T-helper 9 cell (primary cell): ENCODE measurements around the gene HOXD13.

Source experiments
- DNase-seq: peaks from one replicate; pipeline ENCODE4 v3.0.0-alpha.2; 2020

Gene HOXD13

DNA sequence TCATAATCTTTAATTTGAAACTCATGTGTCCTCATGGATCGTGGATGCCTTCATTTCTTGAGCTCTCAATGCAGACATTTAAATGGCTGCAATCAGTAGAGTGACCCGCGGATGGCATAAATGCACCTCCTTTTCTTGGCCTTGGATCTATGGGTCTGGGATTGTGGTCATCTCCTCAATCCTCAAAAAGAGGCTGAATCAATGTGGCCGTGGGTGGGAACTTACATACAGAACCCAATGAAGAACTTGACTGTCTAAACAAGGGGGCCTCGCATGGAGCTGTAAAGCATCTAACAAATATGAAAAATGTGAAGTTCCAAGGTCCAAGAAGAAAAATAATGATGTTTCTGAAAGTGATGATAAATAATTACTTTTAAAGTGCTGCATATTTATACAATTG lies 2.9 kb downstream of the HOXD13 start:
- no peak for DNase-seq

DNA sequence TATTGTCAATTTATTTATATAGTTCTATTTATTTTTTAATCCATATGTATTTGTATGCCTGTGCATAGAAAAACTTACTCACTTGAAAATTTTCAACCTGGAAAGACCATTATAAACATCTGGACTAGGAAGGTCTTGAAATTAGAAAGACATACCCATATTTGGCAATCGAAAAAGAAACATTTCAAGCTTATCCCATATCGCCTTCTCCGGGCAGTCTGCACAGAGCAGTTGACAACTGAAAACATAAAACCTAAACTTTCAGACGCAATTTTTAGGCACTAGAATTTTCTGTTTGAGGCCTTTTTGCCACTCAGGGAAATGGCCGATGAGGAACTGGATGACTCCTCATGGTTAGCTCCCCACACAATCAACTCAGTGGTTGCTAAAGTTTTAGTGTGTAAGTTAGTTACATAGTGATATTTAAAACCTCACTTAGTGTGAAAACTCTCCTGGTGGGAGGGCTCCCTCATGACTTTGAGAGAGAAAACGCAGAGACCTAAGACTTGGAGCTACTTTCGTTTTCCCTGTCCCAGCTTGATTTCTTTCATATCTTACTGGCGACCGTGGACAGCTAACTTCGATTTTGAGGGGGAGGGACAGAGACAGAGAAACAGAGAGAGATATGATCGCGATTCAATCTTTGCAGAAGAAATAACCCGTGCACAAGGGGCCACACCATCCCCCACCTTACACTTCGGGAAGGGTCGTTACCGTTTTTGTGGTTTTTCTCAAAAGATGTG lies 3.9 kb downstream of the HOXD13 start:
- no peak for DNase-seq

DNA sequence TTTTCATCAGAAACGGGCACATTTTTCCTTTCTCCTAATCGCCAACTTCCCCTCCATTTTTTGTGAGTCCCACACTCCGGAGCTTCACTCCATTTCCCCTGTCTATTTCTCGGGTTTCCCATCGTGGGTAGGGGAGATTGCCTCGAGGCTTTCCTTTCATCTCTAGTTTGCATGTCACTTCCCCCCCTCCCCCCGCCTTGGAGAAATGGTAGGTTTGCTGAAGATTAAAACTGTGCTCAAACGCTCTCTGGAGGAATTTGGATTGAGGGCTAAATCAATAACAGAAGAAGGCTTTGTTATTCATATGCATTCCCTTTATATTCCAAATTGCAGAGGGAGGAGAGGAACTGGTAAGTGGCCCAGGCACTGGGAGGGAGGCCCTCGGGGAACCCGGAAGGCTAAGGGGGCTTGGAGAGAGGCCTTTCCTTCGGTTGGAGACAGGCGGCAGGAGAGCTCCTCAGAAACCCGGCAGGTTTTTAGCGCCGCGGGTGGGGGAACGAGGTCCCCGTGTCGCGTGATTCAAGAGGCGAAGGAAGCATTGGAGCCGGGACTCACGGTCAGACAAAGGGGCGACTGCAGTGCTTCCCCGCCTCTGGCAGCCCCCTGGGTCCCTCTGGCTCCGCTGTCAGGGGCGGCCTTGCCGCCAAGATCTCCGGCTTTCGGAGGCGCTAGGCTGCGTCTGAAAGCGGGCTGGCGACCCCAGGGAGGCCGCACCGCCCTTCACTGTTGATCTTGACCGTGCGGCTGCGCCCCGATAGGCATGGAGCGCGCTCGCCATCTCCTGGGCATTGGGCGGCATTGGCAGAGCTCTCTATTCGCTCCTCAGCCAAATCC lies 4.7 kb downstream of the HOXD13 start:
- DNase-seq, result peak; percentile 45

DNA sequence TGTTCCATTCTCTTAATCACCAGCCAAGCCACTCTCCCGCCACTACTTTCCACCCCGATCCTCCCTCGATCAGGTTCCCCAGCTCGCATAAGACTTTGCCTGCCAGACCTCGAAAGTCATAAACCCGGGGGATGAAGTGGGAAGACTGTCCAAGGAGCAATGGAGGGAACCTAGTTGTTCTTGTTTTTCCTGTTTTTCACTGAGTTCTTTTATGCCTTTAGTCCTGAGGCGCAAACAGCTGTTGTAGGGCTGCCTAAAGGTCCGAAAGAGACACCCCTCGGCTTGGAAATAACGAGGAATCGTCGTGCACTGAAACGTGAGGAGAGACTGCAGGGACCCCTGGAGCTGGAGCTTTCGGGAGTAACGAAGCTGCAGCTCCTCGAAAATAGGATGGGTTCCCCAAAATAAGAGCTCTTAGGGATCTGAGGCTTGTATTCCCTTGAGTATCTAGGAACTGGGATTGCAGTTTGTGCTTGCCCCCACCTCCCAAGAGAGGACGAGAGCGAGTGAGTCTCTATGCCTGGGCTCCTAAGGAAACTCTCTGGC lies 5.4 kb downstream of the HOXD13 start:
- DNase-seq, result no peak

DNA sequence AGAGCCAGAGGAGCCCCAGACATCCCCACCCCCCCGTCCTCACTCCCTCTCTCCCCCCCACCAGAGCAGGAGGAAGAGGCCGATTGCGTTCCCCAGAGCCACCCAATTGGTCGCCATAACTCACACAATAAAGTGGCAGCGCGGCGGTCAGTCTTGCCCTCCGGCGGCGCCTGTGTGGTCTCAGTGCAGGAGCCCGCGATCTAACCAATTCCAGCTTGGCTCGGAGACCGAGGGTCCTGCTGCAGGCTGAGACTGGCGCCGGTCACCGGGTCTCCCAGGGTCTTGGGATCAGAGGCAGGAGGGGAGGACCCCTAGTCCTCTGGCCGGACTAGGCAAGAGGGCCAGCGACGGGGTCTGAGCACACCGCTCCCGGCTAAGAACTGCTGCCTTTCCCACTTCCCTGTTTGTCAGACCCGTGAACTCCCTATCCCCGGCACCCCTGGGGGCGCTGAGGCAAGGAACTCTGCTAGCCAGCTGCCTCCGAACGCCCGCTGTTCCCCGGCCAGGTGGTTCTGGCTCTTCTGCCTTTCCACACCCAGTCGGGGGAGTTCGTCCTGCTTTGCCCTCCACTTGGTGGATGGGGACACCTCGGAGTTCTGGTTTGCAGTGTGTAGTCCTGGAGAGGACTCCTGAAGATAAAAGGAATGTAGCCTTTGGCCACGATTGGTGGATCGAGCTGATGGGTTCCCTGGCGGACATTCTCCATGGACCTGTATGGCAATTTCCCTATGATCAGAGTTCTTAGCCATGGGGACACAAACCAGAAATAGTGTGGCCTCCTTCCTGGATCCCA lies 6.0 kb downstream of the HOXD13 start:
- DNase-seq, result no peak

GRCh38 chr2:176099159-176099727 lies 6.7 kb downstream of the HOXD13 start:
- no peak for DNase-seq

DNA sequence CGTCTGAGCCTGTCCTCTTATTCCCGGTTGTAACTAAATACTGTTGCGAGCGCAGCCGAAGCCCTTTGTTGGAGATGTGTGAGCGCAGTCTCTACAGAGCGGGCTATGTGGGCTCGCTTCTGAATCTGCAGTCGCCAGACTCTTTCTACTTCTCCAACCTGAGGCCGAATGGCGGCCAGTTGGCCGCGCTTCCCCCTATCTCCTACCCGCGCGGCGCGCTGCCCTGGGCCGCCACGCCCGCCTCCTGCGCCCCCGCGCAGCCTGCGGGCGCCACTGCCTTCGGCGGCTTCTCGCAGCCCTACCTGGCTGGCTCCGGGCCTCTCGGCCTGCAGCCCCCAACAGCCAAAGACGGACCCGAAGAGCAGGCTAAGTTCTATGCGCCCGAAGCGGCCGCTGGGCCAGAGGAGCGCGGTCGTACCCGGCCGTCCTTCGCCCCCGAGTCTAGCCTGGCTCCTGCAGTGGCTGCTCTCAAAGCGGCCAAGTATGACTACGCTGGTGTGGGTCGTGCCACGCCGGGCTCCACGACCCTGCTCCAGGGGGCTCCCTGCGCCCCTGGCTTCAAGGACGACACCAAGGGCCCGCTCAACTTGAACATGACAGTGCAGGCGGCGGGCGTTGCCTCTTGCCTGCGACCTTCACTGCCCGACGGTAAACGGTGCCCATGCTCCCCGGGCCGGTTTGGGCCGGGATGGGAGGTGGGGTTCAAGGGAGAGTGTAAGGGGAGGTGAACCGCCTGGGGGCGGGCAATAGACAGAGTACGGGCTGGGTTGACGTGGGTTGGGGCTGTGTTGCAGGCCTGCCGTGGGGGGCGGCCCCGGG lies 7.4 kb downstream of the HOXD13 start, which contains the start of gene HOXD12:
HOXD12 (plus strand) TSS at position 68 of the 819 bp plus-strand sequence; CDS start at position 75, 7 bp downstream.
- DNase-seq, result no peak

- no peak for DNase-seq
Observed at GRCh38 chr2:176100547-176101140, 8.1 kb downstream of the HOXD13 start.

GRCh38 chr2:176101216-176101830 lies 8.8 kb downstream of the HOXD13 start:
- no peak for DNase-seq

DNA sequence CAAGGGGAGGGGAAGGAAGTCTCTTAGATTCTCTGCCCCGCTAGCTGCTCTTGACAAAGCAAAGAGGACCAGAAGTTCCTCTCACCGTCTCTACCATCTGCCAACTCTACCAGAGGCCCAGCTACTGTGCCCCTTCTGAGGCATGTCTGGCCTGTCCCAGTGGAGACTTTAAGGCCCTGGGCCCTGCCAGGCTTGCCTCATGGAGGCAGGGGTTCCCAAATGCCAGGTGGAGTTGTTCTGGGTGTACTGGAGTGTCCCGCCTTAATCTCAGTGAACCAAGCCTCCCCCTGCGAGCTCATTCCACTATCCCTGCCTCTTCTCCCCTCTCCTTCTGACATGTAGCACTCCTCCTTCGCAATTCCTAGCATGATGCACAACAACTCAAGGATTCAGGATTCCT lies 9.3 kb downstream of the HOXD13 start:
- no peak for DNase-seq

GRCh38 chr2:176102309-176102866 lies 9.9 kb downstream of the HOXD13 start:
- no peak for DNase-seq

- no peak for DNase-seq
Observed at GRCh38 chr2:176103194-176103593, 10.7 kb downstream of the HOXD13 start.

DNA sequence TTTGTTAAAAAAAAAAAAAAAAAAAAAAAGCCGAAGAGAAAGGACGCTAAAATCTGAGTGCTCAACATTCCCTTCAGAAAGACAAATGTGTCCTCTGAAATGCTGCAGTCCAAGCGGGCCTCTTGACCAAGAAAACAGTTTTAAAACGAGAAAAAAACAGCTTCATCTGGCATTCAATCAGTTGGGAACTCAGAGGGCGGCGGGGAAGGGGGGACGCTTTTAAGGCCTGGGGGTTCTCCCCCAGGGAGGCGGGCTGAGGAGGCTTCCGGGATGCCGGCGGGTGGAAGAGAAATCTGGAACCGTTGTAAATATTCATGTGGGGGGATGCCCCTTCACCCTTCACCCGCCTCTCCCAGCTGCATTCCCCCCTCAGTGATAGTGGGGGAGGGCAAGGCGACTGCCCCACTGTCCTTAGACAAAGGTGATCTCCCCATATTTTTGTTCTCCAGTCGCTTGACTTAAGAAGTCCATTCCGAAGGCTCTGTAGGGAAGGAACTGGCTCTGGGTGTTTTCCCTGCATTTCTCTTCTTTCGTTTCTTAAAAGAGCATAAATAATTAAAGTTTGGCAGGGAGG lies 11.3 kb downstream of the HOXD13 start:
- DNase-seq, result no peak

DNA sequence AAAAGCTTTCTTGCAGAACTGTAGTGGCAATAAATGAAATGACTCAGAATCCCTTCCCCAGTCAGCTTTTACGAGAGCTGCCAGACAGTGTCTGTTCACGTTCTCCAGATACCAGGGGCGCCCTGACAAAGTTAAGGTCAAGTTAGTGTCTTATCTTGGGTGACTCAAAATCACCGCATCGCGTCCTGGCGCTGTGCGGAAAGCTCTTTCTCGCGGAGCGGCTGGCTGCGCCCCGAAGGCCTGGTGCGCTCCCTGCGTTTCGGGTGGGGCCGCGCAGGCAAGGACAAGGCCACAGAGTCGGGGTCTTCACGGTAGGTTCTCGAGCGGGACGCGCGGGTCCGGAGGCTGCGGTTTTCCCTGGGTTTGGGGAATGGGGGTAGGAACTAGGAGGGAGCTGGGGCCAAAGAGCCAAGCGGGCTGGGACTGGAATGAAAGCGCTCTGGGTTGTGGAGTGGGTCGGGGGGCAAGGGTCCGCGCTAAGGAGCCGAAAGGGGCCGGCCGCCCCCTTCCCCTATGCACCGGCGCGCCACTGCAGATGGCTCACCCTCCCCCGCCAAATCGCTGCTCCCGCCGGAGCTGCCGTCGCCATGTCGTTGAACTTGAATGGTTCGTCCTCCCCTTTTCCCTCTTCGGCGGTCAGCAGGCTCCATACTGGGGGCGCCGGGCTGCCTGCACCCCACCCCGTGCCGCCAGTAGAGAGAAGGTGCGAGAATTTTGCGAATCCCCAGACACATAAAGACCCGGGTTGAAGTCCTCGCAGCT lies 12.0 kb downstream of the HOXD13 start:
- no peak for DNase-seq

DNA sequence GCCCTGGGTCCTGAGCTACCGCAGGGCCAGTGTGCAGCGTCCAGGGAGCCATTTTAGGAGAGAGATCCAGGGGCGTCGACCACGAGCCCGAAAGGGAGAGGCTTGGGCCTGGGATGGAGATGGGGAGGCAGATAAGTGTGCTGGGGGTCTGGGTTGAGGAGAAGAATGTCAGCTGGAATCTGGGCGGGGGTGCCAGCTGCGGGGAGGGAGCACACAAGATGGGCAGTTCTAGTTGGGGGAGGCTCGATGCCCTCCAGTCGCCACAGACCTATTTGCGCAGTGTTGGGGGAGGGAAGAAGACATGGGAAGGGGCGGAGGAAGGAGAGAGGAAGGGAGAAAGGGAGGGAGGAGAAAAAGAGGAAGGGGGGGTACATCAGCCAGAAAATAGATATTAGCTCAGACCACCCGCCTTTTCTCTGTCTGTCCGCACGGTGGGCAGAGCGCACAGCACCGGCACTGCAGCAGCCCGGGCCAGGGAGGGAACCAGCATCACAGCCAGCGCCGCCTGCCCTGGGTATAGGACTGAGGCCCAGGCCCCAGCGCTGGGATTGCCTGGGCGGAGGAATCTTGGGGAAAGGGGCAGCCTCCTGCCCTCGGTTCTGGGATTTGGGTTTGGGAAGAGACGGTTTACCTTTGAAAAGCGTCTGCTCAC lies 12.7 kb downstream of the HOXD13 start:
- DNase-seq, result no peak

- no peak for DNase-seq
Observed at GRCh38 chr2:176105730-176106580, 13.4 kb downstream of the HOXD13 start.
